GM18858 (cell line): ENCODE results near the gene ULK4.
"Not testable (repeated sequence)": the region's sequence is repeated elsewhere in the genome, so short reads cannot be mapped to it uniquely, and the experiment has no call there.

Experiments
- ATAC-seq: cut with Tn5 transposase; IDR thresholded peaks from one replicate; pipeline ENCODE4 v1.9.1; 2021; ENCODE audit not compliant: unreplicated experiment

ULK4 gene

DNA sequence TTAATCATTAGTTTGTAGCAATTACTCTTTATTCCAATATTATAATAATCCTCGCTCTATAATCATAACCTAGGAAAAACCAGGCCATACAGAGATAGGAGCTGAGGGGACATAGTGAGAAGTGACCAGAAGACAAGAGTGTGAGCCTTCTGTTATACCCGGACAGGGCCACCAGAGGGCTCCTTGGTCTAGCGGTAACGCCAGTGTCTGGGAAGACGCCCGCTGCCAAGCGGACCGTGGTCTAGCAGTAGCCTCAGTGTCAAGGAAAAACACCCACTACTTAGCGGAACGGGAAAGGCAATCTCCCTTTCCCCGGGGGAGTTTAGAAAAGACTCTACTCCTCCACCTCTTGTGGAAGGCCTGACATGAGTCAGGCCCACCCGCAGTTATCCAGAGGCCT, 266.1 kb downstream of the ULK4 start:
- ATAC-seq, result not testable (repeated sequence)

DNA sequence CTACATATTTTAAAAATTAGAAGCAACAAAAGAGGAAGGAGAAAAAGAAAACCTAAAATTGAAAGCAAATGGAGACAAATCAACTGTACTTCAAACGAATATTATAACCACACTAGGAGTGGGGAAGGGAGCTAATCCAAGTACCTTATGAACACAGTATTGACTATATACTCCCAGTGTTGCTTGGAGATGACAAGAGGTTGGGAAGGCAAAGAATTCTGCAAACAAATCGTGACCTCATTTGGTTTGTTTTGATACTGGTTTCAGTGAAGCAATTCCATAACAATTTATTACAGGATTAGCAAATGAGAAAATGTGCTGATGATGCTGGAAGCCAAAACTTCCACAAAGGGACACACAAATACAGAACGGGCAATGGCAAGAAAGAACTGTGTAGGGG, 268.1 kb downstream of the ULK4 start:
- no peak for ATAC-seq

DNA sequence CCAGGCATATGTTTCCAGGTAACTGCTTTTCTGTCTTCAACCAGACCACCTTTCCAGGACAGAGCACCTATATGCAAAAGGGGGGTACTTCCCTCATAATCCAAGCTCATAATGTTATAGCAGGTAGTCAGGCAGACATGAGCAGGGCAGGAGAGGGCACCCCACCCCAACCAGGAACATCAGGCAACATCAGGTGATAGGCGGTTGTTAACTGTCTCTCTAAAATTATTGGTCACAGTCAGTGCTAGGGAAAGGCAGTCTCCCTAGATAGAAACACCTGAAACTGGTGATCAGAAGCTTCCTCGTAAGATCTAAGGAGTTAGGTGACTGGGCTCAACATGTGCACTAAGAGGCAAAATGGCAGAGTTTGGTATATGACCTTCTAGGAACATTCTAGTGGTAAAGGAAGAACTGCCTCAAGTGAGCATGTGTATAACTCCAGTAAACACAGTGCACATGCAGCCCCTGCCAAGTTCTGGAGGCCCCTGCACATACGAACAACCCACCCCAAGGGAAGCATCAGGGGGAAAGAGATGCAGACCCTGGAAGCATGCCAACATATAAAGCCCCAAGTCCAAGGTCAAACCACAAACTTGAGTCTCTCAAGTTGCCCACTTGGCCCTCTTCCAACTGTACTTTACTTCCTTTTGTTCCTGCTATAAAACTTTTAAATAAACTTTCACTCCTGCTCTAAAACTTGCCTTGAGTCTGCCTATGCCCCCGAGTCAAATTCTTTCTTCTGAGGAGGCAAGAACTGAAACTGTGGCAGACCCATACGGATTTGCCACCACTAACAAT, 270.9 kb downstream of the ULK4 start:
- no peak for ATAC-seq

DNA sequence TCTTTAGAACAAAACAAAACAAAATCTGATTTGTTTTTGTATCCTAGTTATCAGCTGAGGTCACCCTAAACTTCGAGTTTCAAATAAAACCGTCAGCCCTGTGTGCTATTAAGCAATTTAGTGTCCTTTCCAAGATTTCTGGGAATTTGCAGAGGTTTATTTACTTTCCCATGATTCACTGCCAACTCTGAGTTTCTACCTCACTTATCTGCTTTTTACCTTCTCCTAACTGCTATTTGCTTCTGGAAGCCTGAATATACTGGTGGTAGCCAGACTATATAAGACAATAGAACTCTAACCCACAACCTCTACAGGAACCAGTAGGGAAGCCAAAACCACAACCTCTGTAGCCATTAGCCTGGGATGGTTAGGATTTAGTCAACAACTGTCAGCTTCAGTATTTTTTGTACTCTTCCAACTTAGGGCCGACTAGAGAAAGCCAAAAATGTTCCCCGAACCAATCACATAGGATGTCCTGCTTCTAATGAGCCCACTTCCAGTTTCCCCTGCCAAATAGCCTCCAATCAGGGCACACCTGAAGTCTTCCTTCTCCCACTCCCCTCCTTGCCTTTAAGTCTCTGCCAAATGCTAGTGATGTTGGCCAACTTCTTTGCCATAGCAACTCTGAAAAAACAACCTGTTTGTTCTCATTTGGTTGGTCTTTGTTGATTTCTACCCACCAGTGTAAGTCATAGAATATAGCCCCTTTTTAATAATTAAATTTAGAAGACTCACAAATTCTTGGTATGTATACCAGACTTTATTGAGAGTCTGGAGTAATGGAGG, 273.1 kb downstream of the ULK4 start:
- no peak for ATAC-seq

DNA sequence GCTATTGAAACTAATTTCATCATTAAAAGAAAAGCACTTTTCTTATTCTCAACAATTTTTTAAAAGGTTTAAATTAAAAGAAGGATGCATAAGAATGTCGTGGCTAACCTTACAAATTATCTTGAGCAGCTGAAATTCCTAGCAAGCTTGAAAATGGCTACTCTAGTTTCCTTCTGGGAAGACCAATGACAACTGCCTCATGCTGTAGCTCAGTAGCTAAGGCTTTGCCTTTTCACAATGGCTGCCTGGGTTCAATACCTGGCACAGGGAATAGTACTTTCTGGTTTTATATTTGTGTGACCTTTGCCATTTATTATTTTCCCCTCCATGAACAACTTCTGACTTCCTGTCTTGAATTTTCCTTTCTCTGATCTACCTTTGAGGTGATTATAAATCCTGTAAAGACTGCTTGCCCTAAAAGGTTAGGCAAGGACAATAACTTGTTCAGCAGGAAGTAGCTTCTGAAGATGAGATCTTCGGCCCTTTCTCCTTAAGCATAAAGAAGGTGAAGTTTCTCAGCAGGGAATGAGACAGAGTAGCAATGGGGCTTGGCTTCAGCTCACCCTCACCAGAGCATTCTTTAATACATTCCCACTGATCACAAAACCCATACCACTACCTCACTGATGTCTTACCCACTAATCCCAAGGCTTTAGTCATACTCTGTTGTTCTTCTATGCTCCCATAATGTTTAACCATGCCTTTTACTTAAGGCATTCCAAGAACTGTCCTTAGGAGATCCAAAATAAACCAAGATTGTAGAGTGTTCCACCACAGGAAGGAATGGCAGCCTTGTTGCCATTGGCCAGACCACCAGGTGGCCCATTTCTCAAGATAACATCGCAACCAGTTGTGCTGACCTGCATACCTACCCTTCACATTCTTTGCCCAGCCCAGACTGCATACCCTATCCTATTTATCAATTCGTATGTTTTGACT, 276.8 kb downstream of the ULK4 start:
- no peak for ATAC-seq

DNA sequence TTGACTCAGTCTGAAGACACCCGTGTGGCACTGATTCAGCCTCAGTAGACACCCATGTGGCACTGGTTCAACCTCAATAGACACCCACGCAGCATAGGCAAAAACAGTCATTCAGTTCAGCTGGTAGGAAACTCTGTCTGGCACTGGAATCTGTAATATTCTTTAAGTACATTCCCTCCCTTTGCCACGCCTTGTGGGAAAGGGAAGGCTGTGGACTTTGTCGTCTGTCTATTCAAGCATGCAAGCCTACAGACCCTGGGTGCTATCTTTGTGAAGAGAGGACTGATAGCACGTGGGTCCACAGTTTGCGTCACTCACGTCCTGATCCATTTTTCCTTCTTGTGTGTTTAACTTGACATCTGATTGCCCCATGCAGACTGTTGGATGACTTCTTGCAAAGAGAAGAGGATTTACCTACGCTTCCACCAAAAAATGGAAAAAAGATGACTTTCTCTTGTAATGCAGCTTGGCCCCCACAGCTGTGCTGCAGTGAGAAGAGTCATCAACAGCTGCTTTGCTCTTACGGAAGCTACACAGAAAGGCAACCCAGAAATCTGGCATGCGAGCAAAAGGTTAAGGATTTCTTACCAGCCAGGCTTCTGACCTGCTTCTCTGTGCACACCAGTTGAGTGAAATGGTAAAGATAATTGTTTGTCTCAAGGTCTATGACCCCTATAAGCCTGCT, 278.1 kb downstream of the ULK4 start:
- no peak for ATAC-seq

DNA sequence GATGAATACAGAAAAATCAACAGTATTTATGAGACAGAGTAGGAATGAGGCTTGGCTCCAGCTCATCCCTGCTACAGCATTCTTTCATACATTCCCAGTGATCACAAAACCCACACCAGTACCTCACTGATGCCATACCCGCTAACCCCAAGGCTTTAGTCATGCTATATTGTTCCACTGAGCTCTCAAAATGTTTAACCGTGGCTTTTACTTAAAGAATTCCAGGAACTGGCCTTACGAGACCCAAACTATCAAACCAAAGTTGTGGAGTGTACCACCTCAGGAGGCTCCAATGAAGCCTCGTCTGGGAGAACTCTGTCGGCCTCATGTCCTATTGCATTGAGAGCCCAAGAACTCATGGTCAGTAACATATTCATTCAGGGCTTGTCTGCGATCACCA, 278.9 kb downstream of the ULK4 start:
- ATAC-seq, result no peak

DNA sequence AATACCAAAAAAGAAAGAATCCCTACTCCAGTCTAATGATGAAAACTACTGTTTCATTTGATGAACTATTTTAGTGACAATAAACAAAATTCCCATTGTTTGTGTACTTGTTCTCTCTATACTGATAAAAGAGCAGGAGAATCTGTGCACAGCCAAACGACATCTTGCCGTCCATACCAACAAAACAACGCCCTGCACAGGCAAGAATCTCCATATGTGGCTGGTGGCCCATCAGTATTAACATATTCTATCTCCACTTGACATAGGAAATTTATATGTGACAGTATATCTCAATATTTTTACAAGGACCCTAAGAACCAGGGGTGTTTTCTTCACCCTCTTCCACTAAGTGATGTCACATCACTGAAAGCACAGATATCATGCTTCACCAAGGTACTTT, 279.5 kb downstream of the ULK4 start:
- no peak for ATAC-seq

DNA sequence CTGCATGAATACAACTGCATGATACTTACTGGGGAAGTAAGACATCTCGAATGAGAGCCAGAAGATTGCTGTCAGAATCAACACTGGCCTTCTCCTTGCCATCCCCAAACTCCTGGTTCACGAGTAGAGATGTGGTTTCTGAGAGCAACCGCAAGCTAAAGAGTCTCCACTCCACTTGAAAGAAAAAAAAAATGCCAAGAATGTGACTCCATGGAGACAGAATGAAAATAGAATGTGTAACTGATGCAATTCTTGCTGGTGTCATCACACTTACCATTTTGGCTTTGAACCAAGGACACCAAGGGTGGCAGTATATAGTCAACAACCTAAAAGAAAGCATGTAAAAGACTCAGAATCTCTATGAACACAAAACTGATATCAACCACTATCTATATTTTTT, 280.4 kb downstream of the ULK4 start:
- ATAC-seq, result no peak

DNA sequence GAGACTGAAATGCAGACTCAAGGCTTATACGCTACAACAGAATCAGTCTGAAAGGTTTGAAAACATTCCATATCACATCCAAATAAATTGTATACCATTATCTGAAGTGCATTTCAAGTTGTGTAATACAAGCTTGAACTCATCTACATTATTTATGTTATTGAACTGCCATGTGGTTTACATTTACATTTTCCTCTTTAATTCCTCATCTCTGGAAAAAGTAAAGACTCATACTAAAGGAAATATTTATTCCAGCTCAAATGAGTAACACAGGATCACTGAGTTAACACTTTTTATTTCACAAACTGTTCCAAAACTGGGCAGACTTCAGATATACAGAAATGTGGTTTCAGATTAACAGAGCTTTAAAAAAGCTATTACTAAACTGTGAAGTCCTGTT, 282.5 kb downstream of the ULK4 start:
- ATAC-seq, result no peak

DNA sequence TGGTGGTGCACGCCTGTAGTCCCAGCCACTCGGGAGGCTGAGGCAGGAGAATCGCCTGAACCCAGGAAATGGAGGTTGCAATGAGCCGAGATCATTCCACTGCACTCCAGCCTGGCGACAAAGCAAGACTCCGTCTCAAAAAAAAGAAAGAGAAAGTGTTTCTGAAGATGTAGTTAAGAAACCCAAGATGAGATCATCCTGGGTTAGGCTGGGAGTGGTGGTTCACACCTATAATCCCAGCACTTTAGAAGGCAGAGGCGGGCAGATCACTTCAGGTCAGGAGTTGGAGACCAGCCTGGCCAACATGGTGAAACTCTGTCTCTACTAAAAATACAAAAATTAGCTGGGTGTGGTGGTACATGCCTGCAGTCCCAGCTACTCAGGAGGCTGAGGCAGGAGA, 286.8 kb downstream of the ULK4 start:
- not testable (repeated sequence) for ATAC-seq

DNA sequence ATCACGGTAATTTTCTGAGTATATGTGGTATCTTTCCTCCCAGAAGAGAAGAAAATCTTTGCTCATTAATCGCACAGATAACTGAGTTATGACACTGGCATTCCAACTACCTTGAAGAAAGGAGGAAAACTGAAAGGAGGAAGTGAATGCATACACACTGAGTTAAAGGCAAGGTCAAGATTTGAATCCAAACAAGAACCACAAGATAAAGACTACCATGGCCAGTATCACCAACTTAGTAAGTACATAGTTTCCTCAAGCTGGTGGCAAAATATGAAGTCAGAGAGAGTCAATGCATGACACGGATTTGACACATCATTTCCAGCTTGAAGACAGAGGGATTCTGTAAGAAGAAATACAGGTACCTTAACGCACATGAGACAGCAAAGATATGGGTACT, 287.5 kb downstream of the ULK4 start:
- ATAC-seq, result no peak

DNA sequence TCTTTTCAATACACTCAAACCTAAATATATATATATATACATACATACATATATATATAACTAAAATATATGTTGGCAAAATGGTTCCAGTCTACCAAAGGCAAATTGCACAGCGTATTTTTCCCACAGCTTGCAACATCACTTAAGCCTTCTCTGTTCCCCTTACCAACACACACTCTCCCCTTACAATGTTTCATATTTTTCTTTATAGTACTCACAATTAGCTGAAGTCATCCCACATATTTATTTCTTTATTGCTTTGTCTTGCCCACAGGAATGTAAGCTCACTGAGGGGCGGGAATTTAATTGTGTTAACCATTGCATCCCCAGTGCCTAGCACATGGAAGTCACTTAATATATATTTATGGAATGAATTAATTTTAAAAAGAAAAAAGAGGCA, 288.3 kb downstream of the ULK4 start:
- no peak for ATAC-seq

DNA sequence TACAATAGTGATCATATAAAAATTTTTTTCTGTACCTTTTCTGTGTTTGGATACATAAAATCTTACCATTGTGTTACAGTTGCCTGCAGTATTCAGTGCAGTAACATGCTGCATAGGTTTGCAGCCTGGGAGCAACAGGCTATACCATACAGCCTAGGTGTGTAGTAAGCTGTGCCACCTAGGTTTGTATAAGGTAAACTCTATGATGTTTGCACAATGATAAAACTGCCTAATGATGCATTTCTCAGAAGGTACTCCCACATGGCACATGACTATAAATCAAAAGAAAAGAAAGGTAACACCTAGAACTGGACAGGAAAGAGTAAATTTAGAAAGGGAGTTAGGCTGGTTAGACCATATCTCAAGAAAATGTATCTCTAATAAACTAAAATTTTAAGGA, 293.5 kb downstream of the ULK4 start:
- no peak for ATAC-seq

DNA sequence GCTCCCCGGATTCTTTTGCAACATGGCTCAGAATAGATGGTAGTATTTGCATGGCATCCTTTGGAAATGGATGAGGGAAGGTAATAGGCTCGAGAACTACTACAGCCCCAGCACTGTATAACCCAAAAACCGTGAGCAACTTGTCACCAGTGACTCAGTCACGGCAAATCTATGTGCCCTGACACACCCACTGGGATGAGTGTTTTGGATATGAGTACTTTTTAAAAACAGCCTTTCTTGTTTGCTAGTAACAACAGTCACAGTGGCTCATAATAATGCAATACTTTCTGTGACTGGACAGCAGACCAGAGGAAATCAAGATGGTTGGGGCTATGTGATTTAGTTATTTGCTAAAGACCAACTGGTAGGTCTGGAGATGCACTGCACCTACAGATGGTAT, 299.6 kb downstream of the ULK4 start:
- ATAC-seq, result no peak

DNA sequence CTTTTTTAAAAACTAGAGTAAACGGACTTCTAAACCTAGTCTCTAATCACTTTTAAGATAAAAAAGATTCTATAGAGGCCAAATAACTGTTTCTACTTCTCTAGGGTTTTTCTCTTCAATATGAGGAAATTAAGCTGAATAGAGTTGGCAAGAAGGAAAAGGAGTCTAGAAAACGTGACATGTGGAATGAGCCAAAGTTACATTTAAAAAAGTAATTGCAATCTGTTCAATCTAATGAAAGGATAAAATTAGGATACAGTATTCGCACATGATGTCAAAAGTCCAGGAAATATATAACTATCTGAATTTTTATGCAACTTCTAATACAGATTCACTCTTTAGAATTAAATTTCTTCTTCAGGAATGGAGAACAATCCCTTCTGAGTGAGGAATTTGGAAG, 300.1 kb downstream of the ULK4 start:
- no peak for ATAC-seq

DNA sequence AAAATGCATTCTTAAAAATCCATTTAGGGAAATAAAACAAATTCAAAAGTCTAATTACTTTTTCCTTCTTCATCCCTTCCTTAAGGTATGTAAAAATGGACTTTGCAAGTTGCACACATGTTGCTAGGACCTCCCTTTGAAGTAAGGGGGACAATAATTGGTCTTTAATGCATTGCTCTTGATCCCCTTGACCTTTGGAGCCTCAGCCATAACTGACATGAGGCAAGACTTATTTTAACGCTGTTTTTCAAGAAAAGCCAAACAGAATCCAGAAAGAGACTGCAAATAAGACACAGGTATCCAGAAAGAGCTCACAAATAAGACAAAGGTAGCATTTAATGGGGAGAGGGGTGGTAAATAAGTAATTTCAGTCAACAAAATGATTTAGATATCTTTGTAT, 301.4 kb downstream of the ULK4 start:
- no peak for ATAC-seq

DNA sequence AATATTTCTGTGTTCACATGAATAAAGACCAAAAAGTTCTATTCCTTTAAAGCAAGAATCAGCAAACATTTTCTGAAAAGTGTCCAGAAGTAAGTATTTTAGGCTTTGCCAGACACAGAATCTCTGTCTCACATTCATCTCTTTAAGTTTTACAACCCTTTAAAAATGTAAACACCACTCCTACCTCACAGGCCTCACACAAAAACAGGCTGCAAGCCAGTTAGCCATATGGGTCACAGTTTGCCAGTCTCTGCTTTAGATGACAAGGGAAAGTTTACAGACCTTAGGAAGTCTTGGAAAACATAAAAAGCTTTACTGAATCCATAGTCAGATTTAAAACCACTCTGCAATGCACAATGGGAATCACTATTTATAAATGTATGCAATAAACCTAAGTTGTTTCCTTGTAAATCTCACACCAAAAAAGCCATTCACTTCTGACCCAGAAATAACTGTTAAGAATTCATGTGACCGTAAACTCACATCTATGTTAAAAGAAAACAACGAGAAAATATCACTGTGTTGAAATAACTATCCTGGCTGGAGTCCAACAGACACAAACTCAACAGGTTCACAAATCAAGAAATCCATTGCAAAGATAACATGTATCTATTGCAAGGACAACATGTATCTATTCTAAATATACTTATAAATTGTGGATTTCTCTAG, 308.2 kb downstream of the ULK4 start:
- ATAC-seq, result no peak

DNA sequence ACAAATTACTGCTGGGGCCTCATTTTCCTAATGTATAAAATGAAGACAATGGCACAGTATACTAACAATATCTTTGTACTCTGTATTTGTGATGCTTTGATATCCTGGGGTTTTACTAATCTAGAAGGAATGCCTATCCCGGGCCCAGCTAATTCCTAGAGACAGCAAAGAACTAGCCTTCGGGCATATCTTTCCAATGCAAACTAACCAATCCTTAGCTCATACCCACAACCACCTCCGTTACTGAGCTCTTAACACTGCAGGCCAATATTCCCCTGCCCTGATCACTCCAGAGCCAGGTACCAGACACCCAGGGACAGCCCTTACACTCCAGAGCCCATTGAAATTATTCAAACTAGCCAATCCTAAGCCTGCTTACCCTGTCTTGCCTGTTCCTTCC, 309.0 kb downstream of the ULK4 start:
- ATAC-seq, result no peak

DNA sequence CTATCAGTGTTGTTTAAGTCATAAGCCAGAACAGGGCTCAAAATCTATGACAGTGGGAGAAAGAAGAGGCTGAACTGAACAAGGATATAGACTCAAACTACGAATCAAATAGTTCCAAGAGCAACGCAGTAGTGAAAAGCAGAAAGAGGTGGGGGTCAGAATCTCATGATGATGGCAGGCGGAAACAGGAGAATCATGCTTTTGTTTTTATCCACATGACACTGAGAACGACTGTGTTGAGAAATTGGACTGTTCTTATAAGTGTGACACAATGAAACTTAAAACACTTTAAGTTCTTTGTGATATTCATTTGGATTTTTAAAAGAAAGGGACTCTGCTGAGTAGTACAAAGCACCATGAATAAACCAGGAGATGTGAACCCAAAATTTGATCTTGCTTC, 309.4 kb downstream of the ULK4 start:
- no peak for ATAC-seq
